ENCODE data around the gene UHRF1.

UHRF1 gene

DNA sequence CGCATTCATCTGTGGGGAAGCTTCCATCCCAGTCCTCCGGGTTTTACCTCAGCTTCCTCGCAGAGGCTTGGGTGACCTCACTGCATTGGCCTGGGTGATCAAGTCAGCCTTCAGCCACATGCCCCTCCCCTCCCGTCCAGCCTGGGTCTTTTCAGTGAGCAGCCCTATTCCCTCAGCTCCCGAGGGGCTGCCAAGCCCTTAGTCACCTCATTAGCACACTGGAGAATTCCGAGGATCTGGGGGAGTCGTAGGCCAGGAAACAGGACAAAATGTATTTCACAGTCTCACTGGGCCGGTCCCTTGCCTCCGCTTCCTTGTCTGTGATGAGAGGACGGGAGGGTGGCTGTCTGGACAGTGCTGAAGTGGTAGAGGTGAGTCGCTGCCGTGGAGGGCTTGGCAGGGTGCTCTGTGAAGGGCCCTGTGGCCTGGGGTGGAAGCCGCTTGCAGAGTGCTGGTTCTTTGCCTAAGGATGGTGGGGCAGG is 79.5 kb downstream of the UHRF1 start:
- no peak for DNase-seq (ENCODE audit: low spot score)

DNA sequence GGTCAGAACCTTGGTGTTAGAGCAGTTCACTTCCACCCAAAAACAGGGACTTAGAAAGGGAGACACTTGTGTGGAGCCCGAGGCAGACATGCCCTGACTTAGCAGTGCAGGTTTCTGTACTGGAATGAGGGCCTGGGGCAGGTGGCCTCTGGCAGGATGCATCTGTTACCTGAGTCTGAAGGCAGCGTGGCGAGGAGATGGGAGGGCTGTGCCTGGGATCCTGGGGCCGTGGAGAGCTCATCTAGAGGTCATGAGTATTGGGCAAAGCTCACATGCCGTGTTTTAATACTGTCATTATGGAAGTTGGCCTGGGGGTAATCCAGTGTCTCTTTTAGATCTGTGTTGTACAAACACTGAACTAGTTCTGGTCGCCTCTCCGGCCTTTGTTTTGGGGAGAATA is 81.0 kb downstream of the UHRF1 start:
- no peak for DNase-seq (ENCODE audit: low spot score)

DNA sequence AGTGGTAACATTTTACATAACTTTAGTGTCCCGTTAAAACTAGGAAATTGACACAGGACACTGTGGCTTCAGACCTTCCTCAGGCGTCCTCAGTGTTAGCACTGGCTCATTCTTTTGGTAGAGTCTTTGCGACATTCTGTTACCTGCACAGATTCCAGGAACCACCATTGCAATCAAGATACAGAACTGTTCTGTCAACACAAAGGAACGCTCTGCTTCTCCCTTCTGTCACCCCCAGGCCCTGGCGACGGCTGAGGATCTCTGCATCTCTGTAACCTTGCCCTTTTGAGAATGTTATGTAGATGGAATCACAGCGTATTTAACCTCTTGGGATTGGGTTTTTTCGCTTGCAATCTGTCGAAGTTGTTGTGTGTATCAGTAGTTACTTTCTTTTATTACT is 82.2 kb downstream of the UHRF1 start:
- DNase-seq (ENCODE audit: low spot score), result no peak

DNA sequence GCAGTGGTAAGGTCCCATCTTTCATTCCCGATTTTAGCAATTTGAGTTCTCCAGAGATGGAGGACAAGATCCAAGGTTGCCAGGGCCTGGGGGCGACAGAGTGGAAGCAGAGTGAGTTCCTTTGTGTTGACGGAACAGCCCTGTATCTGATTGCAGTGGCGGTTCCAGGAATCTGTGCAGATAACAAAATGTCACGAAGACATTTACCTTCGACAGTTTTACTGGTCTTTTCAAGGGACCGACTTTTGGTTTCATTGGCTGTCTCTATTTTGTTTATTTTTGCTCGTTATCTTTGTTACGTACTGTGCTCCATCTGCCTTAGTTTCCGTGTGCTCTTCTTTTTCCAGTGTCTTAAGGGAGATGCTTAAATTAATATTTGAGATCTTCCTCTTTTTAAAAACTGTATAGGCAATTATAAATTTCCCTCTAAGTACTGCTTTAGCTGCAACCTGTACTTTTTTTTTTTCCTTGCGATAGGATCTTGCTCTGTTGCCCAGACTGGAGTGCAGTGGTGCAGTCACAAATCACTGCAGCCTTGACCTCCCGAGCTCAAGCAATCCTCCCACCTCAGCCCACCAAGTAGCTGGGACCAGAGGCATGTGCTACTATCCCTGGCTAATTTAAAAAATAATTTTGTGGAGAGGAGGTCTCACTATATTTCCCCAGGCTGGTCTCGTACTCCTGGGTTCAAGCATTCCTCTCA is 82.8 kb downstream of the UHRF1 start:
- no peak for DNase-seq (ENCODE audit: low spot score)

DNA sequence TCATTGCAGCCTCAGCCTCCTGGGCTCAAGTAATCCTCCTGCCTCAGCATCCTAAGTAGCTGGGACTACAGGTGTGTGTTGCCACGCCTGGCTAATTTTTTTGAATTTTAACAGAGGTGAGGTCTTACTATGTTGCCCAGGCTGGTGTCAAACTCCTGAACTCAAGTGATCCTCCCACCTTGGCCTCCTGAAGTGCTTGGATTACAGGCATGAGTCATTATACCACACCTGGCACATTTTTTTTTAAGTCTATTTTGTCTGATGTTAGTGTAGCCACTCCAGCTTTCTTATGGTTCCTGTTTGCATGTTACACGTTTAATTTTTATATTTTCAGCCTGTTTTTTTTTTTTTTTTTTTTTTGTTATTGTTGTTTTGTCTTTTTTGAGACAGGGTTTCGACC is 84.4 kb downstream of the UHRF1 start:
- no peak for DNase-seq (ENCODE audit: low spot score)

DNA sequence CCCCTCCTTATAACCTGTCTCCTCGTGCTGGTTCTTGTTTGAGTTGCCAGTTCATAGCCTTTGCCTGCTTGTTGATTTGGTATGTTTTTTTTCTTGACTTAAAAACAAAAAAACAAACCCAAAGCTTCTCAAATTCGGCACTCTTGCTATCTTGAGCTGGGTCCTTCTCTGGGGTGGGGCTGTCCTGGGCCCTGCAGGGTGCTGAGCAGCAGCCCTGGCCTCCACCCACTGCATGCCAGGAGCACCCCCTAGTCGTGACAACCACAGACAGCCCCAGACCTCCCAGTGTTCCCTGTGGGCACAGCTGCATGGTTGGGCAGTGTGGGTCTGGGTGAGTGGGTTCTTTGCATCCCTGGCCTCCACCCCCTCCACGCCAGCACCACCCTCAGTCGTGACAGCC is 87.4 kb downstream of the UHRF1 start:
- no peak for DNase-seq (ENCODE audit: low spot score)

DNA sequence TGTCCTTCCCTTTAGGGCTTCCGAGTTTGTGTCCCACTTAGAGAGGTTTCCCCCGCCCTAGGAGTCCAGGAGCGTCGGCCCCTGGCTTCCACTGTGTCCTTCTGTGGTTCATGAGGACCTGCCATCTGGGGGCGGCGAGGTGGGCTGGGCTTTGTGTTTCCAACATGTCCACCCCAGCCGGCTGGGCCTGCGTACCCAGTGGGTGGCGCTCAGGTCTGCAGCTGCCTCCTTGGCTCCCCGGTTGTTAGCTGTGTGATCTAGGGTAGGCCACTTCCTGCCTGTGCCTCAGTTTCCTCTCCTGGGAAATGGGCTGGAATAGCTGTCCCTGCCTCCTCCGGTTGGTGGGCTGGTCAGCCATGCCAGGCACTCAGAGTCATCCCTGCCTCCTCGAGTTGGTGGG is 88.0 kb downstream of the UHRF1 start:
- DNase-seq (ENCODE audit: low spot score), result no peak

DNA sequence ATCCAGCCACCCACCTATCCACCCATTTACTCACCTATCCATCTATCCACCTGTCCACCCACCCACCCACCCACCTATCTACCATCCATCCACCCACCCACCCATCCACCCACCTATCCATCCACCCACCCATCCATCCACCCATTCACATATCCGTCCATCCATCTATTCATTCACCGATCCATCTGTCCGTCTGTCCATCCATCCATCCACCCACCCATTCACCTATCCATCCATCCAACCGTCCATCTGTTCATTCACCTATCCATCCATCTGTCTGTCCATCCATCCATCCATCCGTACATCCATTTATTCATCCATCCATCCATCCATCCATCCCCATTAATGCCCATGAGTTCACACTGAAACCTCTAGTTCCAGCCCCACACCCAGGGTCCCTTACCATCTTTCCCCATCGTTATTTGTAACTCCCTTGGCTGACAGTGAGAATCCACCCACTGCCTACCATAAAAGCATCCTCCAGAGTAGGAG is 90.9 kb downstream of the UHRF1 start:
- no peak for DNase-seq (ENCODE audit: low spot score)

DNA sequence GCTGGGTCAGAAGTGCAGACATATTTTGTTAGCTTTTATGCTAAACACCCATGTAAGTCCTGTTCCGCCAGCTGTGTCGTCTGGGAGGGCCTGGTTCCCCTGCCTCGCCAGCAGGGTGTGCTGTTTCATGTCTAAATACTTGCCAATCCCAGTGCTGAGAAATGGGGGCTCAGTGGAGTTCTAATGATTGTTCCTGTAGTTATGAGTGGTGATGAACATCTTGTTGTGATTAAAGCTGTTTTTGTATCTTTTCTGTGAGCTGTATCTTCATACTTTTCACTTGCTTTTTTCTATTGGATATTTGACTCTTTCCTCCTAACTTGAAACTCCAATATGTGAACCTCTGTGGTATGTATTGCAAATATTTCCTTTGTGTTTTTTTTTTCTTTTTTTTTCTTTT is 92.3 kb downstream of the UHRF1 start:
- DNase-seq (ENCODE audit: low spot score), result no peak

DNA sequence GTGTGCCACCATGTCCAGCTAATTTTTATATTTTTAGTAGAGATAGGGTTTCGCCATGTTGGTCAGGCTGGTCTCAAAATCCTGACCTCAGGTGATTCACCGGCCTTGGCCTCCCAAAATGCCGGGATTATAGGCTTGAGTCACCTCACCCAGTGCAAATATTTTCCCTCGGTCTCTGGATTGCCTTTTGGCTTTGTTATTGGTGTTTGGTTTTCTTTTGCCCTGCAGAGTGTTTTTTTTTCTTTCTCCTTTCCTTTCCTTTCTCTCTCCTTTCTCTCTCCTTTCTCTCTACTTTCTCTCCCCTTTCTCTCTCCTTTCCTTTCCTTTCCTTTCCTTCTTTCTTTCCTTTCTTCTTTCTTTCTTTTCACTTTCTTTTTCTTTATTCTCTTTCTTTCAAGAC is 92.8 kb downstream of the UHRF1 start:
- DNase-seq (ENCODE audit: low spot score), result no peak

DNA sequence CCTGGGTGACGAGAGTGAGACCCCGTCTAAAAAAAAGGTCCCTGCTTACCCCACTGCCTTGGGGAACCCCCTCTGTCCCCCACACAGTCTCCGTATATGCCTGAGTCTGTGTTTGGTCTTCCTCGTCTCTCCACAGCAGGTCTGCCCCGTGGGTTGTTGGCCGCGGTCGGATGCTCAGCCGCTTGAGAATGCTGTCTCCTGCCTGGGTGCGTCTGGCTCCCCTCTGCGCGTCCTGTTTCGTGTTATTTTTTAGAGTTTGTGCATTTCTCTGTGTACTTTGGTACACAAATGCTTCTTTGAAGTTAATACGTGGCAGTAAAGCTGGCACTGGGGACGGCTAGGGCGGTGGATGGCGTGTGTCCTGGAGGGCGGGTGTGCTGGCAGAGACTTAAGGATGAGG is 94.5 kb downstream of the UHRF1 start:
- no peak for DNase-seq (ENCODE audit: low spot score)

DNA sequence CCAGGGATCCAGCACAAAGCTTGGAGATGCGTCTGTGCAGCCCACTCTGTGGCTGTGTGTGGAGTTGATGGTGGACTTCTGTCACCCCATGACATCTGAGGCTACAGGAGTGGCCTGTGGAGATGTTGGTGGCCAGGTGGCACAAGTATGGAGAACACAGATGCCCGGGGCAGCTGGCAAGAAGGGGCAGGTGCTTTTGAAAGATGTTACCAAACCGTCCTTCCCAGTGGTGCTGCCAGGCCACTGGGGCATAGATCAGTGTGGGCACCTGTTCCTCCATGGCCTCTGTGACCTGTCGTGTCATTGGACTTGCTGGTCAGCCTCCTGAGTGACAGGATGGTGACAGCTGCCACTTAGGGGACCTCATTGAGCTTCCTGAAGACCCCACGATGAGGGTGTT is 95.8 kb downstream of the UHRF1 start:
- no peak for DNase-seq (ENCODE audit: low spot score)

DNA sequence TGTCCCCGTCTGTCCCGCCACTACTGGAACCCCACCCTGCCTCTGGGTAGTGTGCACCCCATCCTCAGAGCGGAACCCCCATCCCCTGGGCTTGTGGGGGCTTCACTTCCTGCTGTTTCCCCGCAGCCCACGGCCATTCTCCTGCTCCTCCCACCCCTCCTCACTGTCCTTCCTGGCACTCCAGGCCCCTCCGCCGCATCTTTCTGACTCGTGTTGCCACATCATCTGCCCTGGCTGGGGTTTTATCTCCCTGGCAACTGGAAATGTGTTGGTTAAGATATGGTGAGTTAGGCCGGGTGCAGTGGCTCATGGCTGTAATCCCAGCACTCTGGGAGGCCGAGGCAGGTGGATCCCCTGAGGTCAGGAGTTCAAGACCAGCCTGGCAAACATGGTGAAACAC is 96.9 kb downstream of the UHRF1 start:
- DNase-seq (ENCODE audit: low spot score), result no peak

DNA sequence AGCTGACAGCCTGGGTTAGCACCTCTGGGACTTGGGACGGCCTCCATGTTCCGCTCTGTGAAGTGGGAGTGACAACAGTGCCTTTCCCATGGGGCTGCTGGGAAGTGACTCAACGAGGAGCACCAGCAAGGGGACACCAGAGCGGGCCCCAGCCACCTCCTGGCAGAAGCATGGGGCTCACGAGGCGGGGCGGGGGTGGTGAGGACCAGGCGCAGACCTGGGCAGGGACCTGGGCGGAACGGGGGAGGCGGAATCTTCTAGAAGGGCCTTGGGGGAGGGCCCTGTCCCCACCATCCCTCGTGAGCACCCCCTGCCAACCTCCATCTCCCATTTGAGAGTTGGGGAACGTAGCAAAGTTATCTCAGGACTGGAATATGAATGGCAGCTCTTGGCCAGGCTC is 97.5 kb downstream of the UHRF1 start:
- no peak for DNase-seq (ENCODE audit: low spot score)

Measured in ecto neural progenitor cell (in vitro differentiated cells).